GM12873 (cell line): Measurements from ENCODE around the gene SNRNP35.
A peak's percentile ranks its signal among the peaks of the same experiment; 100 is the strongest.

ENCODE experiments used
- TF ChIP-seq, protein P1 (sequence below): IDR thresholded peaks from 2 replicates; pipeline ENCODE4 v1.5.1; 2012; ENCODE audit warnings: low read depth, mild to moderate bottlenecking, moderate library complexity, low read length, control low read depth; ENCODE audit not compliant: insufficient read depth; ENCODE audit errors: missing control alignments

Gene SNRNP35

DNA sequence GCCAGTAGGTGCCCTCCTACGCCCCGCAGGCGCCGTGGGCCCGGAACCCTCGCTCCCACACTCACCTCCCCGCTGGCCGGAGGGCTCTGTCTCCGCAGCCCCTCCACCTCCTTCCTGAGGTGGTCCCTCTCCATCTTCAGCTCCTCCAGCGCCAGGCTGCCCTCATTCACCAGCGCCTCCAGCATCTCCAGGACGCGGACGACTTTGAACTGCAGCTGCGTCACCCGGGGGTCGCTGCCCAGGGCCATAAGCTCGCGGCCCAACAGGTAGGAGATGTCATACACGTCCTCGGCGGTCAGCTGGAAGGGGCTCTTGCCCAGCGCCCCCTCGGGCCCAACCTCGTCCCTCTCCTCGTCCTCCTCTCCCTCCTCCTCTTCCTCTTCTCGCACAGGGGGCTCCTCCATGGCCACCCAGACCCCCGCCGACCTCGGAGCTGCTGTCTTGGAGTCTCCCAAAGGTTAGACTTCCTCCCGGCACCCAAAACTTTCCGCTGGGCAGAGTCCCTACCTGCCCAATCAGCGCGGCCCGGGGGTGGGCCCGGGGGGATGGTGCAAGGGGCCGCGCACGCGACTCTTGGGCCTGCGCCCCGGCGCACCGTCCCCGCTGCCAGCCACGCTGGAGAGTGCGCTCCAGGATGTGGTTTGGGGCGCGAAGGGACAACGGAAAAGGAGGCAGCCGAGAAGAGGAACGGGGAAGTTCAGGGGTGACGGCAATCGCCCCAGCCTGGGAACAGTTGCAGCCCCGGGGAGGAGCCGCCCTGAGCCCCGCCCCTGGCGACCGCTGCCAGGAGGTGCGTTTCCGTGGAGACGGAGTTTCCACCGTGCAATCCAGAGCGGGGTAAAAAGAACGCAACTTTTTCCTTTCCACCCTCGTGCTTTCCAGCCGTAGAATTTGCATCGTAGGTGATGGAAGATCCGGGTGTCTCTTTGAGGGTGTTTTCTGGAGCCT is 21.6 kb upstream of the SNRNP35 start, which contains the start of gene RILPL2:
TSS of gene RILPL2 (minus strand) at position 668 of the 948 bp plus-strand sequence. CDS start at position 404, 264 bp downstream.
- TF ChIP-seq, protein P1, sequence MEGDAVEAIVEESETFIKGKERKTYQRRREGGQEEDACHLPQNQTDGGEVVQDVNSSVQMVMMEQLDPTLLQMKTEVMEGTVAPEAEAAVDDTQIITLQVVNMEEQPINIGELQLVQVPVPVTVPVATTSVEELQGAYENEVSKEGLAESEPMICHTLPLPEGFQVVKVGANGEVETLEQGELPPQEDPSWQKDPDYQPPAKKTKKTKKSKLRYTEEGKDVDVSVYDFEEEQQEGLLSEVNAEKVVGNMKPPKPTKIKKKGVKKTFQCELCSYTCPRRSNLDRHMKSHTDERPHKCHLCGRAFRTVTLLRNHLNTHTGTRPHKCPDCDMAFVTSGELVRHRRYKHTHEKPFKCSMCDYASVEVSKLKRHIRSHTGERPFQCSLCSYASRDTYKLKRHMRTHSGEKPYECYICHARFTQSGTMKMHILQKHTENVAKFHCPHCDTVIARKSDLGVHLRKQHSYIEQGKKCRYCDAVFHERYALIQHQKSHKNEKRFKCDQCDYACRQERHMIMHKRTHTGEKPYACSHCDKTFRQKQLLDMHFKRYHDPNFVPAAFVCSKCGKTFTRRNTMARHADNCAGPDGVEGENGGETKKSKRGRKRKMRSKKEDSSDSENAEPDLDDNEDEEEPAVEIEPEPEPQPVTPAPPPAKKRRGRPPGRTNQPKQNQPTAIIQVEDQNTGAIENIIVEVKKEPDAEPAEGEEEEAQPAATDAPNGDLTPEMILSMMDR = peak; percentile 5

DNA sequence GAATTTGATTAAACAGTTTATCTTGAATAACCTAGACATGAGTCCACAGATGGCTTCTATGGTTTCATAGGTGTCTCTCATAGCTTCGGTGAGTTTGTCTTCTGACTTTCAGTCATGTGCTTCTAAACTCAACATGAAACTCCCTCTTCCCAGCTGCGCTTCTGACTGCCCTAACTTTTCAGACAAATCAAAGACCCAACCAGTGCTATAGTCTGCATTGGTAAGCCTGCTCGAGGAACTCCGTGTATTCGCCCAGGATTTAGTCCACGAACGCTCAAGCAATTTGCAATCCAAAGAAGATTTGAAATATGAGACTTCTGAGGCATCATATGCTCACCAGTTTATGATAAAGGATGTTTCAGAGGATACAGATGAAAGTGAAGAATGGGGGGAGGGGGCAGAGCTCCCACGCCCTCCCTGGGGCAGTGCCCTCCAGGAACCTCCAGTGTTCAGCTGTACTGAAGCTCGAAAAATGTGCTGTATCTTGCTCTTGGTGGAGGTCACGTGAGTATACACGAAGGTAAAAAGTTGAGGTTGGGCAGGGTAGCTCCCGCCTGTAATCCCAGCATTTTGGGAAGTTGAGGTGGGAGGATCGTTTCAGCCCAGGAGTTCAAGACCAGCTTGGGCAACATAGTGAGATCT is 16.3 kb upstream of the SNRNP35 start:
- TF ChIP-seq, protein P1 = no peak

DNA sequence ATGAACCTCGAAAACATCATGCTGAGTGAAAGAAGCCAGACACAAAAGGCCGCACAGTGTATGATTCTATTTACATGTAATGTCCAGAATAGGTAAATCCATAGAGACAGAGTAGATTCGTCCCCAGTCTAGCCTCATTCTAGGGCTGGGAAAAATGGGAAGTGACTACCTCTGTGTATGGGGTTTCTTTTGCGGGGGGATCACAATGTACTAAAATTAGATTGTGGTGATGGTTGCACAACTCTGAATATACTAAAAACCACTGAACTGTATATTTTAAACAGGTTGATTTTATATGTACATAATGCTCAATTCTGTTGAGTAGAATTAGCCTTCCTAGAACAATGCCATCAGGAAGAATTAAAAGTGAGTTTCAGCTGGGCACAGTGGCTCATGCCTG is 15.2 kb upstream of the SNRNP35 start:
- TF ChIP-seq, protein P1 = no peak

DNA sequence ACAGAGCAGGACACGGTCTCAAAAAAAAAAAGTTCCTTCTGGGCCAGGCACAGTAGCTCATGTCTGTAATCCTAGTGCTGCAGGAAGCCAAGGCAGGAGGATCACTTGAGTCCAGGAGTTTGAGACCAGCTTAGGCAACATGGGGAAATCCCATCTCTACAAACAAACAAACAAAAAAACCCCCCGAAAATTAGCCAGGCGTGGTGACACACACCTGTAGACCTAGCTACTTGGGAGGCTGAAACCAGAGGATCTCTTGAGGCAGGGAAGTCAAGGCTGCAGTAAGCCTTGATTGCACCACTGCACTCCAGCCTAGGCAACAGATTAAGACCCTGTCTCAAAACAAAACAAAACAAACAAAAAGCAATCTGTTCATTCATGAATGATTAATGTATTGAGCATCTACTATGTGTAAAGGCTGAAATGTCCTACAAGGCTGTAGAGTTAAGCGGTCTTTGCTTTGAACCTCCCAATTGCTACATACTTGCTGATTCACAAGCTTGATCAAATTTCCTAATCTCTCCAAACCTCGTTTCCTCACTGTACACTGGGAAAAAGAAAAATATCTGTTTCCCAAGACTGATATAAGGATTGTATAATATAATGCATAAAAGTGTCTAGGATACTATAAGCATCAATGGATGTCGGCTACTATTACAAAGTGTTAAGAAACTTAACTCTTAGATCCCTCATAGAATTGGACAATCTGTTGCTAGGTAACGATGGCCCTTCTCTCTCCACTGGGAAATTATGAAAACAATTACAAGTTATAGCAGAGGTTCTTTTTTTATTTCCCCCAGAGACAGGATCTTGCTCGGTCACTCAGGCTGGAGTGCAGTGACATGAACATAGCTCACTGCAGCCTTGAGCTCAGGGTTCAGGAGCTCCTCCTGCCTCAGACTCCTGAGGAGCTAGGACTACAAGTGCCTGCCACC is 13.6 kb upstream of the SNRNP35 start:
- TF ChIP-seq, protein P1 = no peak

DNA sequence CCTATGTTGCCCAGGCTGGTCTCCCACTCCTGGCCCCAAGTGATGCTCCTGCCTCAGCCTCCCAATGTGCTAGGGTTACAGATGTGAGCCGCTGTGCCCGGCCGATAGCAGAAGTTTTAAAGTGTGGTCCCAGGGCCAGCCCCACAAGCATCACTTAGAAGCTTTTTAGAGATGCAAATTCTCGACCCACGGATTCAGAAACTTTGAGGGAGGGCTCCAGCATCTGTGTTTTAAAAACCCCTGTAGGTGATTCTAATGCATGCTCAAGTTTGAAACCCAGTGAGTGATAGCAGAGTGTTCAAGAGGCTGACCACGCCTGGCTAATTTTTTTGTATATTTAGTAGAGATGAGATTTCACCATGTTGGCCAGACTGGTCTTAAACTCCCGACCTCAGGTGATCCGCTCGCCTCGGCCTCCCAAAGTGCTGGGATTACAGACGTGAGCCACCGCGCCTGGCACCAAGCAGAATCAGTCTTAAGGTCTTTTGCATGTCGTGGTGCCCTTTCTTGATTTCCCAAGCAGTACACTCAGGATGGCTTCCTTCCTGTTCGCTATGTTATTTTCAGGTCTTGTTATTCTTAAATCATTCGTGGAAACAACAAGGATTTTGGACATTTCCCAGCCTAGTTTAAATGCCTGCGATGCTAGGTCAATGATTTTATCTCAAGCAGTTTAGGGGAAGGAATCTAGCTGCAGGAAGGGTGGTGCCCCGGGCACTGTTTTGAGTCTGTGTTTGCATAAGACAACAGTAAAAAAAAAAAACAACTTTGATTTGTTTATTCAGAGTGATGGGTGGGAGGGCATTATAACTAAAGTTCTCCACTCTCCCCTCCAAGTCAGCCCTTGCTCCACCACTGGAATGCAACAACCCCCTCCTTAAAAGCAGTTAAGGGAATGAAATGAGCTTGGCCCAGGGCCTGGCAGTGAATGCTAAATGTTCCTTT is 12.3 kb upstream of the SNRNP35 start:
- TF ChIP-seq, protein P1 = no peak

DNA sequence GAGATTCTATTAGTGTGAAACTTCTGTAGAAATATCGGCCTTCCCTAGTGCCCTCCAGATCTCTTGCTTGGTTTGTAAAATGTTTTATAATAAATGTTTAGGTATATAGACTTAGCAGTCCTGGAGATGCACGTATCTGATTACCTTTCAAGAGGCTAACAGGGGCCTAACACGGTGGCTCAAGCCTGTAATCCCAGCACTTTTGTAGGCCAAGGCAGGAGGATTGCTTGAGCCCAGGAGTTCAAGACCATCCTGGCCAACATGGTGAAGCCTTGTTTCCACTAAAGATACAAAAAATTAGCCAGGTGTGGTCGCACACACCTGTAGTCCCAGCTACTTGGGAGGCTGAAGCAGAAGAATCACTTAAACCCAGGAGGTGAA is 11.6 kb upstream of the SNRNP35 start:
- TF ChIP-seq, protein P1 = no peak
